Activated CD4-positive, alpha-beta memory T cell treated with anti-CD3 and anti-CD28 coated beads for 36 hours (primary cell): Measurements from ENCODE around the gene BANP. TPM values are rescaled to one million over a fixed set of nuclear protein-coding genes. Genes with fewer than 3 reads are reported as not detected.
A peak's percentile ranks its signal among the peaks of the same experiment; 100 is the strongest.

Experiments
- CTCF ChIA-PET: fragments of 350-600 bp; sonication (Branson Sonifier 250); formaldehyde crosslinking; loops from one replicate; lab custom pipeline; 2021; ENCODE audit warnings: antibody characterized with exemption, inconsistent platforms; lab: Charles Lee
- POLR2A ChIA-PET: fragments of 350-600 bp; sonication (Branson Sonifier 250); formaldehyde crosslinking; loops from one replicate; lab custom pipeline; 2021; ENCODE audit warnings: antibody characterized with exemption; lab: Charles Lee
- DNase-seq: peaks from one replicate; pipeline ENCODE4 v3.0.0-alpha.2; 2020
- H3K27ac Mint-ChIP-seq: one replicate; pipeline ENCODE4 v1.8.0; 2021; ENCODE audit warnings: mixed read lengths
- H3K27me3 Mint-ChIP-seq: one replicate; pipeline ENCODE4 v1.8.0; 2021; ENCODE audit warnings: mixed read lengths
- H3K36me3 Mint-ChIP-seq: one replicate; pipeline ENCODE4 v1.8.0; 2021; ENCODE audit warnings: mixed read lengths
- H3K4me1 Mint-ChIP-seq: one replicate; pipeline ENCODE4 v1.8.0; 2021; ENCODE audit warnings: low read depth, mixed read lengths
- H3K4me3 Mint-ChIP-seq: one replicate; pipeline ENCODE4 v1.8.0; 2021; ENCODE audit warnings: mild to moderate bottlenecking, mixed read lengths
- H3K9me3 Mint-ChIP-seq: one replicate; pipeline ENCODE4 v1.8.0; 2021; ENCODE audit warnings: mixed read lengths
- intact Hi-C: fragments of 100-400 bp; cut with micrococcal nuclease; formaldehyde crosslinking; loops from one replicate; pipeline ENCODE4 v1.15.1; 2023
- total RNA-seq, 2 experiments: library from RNA; stranded (reverse); gene quantifications; one replicate each; pipeline ENCODE4 v1.2.3, GENCODE V29; 2021

Gene BANP
- total RNA-seq, 2 experiments from 2014 or later, result 29.6 to 30.6 TPM

- H3K36me3 Mint-ChIP-seq, result peaks cover 2% of the 10 kb centered on the region
- ChIA-PET POLR2A (interaction anchor here (0.6 to 1.6 kb wide), 3 partner anchors 13 to 1358 kb away, joined by 3 to 9 read pairs (median 3); partner anchors contain the start of gene BANP), CTCF (no interaction called here)
- intact Hi-C loops, result no loop called here
- peak overlapping the region; percentile 94 for H3K27ac Mint-ChIP-seq
- DNase-seq, result no peak
- H3K27me3 Mint-ChIP-seq, result no peaks in the 10 kb centered on the region
- peaks cover 69% of the 10 kb centered on the region for H3K4me1 Mint-ChIP-seq
- no peaks in the 10 kb centered on the region for H3K9me3 Mint-ChIP-seq
- peak overlapping the region; percentile 40 for H3K4me3 Mint-ChIP-seq
Observed at GRCh38 chr16:87964049-87964659, 12.9 kb downstream of the BANP start.

DNA sequence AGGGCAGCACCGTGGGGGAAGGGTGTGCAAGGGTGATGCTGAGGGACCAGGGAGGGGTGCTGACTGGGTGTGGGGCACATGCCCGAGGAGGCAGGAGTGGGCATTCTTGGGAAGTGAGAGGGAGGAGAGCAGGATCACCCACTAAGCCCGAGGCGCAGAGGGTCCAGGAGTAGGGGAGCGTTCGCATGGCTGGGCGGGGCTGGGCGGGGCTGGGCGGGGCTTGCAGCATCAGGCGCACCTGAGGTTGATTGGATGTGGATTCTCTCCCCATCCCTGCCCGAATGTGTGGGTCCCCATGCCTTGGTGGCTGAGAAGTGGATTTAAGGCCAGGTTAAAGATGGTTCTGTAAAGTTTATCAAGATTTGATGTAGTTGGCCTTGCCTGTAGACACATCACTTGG is 14.2 kb downstream of the BANP start:
- Mint-ChIP-seq H3K36me3 (peaks cover 8% of the 10 kb centered on the region), H3K4me3 (no peak overlapping the region), H3K27ac (peak overlapping the region; percentile 23), H3K9me3 (no peaks in the 10 kb centered on the region), H3K4me1 (peaks cover 64% of the 10 kb centered on the region), H3K27me3 (no peaks in the 10 kb centered on the region)
- CTCF ChIA-PET, result no interaction called here
- intact Hi-C loops, result no loop called here
- POLR2A ChIA-PET, result no interaction called here
- DNase-seq, result no peak

DNA sequence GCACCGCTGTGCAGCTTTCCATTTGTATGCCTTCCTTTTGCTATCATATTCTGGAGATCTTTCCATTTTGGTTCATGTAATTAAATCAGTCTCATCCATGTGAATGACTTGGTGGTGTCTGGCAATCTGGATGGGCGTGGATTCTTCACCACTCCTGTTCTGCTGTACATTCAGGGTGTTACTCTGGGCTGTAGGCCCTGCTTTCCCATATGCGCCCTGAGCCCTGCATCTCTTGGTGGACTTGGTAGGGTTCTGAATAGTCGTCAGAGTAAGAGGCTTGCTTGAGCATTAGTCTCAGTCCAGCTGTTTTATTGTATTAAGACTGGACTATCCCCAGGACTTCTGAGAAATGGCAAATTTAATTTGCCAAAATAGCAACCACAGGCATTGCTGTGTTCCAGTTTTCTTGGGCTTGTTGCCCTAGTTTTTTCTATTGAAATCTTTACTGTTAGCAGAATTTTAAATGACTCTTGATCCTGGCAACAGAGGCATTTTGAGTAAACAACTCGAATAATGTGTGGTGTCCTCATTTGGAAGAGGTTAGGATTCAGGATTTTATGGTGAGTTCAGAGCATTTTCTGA is 14.9 kb downstream of the BANP start:
- Mint-ChIP-seq H3K4me3 (no peak overlapping the region), H3K4me1 (peaks cover 61% of the 10 kb centered on the region), H3K9me3 (peaks cover 4% of the 10 kb centered on the region), H3K27me3 (no peaks in the 10 kb centered on the region), H3K27ac (peak overlapping the region; percentile 64), H3K36me3 (peaks cover 13% of the 10 kb centered on the region)
- DNase-seq, result no peak
- intact Hi-C loops, result no loop called here
- CTCF ChIA-PET, result interaction anchor here (0.6 kb wide), 1 partner anchor 59 kb away, joined by 3 read pairs; no protein-coding TSS in a partner anchor
- POLR2A ChIA-PET, result interaction anchor here (1.4 kb wide), 1 partner anchor 10 kb away, joined by 6 read pairs; no protein-coding TSS in a partner anchor

- Mint-ChIP-seq H3K27ac (peak overlapping the region; percentile 49), H3K4me1 (peaks cover 56% of the 10 kb centered on the region), H3K9me3 (peaks cover 10% of the 10 kb centered on the region), H3K36me3 (peaks cover 19% of the 10 kb centered on the region), H3K27me3 (no peaks in the 10 kb centered on the region), H3K4me3 (no peak overlapping the region)
- intact Hi-C loops, result no loop called here
- POLR2A ChIA-PET, result interaction anchor here (1.4 kb wide), 1 partner anchor 10 kb away, joined by 6 read pairs; no protein-coding TSS in a partner anchor
- no peak for DNase-seq
- CTCF ChIA-PET, result interaction anchor here (0.6 kb wide), 1 partner anchor 58 kb away, joined by 3 read pairs; no protein-coding TSS in a partner anchor
Observed at GRCh38 chr16:87966685-87967185, 15.5 kb downstream of the BANP start.

GRCh38 chr16:87968541-87968940 is 17.3 kb downstream of the BANP start:
- H3K36me3 Mint-ChIP-seq, result peaks cover 32% of the 10 kb centered on the region
- intact Hi-C loops, result no loop called here
- peaks cover 23% of the 10 kb centered on the region for H3K9me3 Mint-ChIP-seq
- no peak overlapping the region for H3K27ac Mint-ChIP-seq
- H3K4me3 Mint-ChIP-seq, result no peak overlapping the region
- H3K27me3 Mint-ChIP-seq, result no peaks in the 10 kb centered on the region
- DNase-seq, result no peak
- POLR2A ChIA-PET, result no interaction called here
- CTCF ChIA-PET, result no interaction called here
- H3K4me1 Mint-ChIP-seq, result peaks cover 50% of the 10 kb centered on the region

GRCh38 chr16:87970186-87970585 is 19.0 kb downstream of the BANP start:
- H3K36me3 Mint-ChIP-seq, result peaks cover 34% of the 10 kb centered on the region
- H3K9me3 Mint-ChIP-seq, result peaks cover 23% of the 10 kb centered on the region
- H3K4me3 Mint-ChIP-seq, result no peak overlapping the region
- CTCF ChIA-PET, result no interaction called here
- H3K27ac Mint-ChIP-seq, result no peak overlapping the region
- H3K27me3 Mint-ChIP-seq, result no peaks in the 10 kb centered on the region
- POLR2A ChIA-PET, result no interaction called here
- peaks cover 36% of the 10 kb centered on the region for H3K4me1 Mint-ChIP-seq
- DNase-seq, result no peak
- intact Hi-C loops, result no loop called here

DNA sequence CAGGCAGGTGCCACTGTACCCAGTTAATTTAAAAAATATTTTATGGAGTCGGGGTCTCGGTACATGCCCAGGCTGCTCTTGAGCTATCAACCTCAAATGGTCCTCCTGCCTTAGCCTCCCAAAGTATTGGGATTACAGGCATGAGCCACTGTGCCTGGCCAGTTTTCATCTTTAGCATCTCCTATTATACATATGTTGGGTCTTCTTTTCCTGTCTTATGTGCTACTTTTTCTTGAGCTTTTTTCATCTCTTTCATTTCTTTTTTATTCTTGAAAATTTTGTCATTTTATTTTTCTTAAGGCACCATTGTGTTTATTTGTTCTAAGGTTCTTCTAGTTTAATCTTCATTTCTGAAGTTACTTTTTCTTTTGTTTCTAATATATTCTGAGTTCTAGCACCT is 20.7 kb downstream of the BANP start:
- no peak overlapping the region for H3K4me3 Mint-ChIP-seq
- CTCF ChIA-PET, result no interaction called here
- H3K27ac Mint-ChIP-seq, result no peak overlapping the region
- H3K9me3 Mint-ChIP-seq, result peaks cover 23% of the 10 kb centered on the region
- intact Hi-C loops, result no loop called here
- POLR2A ChIA-PET, result interaction anchor here (0.7 to 1.0 kb wide), 2 partner anchors 9 to 10 kb away, joined by 3 read pairs; no protein-coding TSS in a partner anchor
- no peaks in the 10 kb centered on the region for H3K27me3 Mint-ChIP-seq
- no peak for DNase-seq
- H3K4me1 Mint-ChIP-seq, result peaks cover 25% of the 10 kb centered on the region
- peaks cover 43% of the 10 kb centered on the region for H3K36me3 Mint-ChIP-seq

DNA sequence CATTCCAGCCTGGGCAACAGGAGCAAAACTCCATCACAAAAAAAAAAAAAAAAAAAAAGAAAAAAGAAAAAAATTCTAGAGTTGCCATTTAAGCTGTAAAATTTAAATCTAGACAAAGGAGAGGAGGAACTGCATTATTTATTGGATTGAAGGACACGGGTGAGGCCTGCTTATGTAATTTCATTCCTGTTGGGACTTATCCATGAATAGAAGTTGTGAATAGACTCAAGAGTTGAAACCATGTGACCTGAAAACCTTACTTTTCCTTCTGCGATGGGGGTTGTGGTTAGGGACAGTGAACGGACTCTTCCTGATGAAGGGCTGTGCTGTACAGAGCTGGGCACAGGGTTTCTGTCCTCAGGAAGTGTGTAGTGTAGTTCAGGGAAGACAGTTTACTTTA is 22.5 kb downstream of the BANP start:
- ChIA-PET POLR2A (no interaction called here), CTCF (no interaction called here)
- Mint-ChIP-seq H3K9me3 (peaks cover 23% of the 10 kb centered on the region), H3K27ac (no peak overlapping the region), H3K4me3 (no peak overlapping the region), H3K36me3 (peaks cover 43% of the 10 kb centered on the region), H3K4me1 (peaks cover 30% of the 10 kb centered on the region), H3K27me3 (no peaks in the 10 kb centered on the region)
- intact Hi-C loops, result no loop called here
- no peak for DNase-seq

DNA sequence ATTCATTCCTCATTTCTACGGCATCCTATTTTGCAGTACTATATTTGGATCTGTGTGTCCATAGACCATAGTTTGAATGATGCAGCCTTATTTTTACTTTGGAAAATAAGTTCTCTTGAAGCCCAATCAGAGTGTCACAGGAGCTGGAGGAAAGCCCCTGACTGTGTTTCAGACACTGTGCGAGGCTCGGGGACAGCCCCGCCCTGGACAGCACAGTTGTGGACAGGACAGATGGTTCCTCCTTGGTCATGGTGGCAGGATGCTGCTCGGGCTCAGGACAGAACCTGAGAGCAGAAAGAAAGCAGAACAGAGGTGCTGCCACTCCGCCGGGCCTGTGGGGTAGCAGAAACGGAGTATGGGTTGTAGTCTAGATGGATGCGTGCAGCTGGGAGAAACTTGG is 22.9 kb downstream of the BANP start:
- intact Hi-C loops, result no loop called here
- no peak overlapping the region for H3K27ac Mint-ChIP-seq
- peaks cover 23% of the 10 kb centered on the region for H3K9me3 Mint-ChIP-seq
- peaks cover 32% of the 10 kb centered on the region for H3K4me1 Mint-ChIP-seq
- DNase-seq, result no peak
- CTCF ChIA-PET, result no interaction called here
- peaks cover 40% of the 10 kb centered on the region for H3K36me3 Mint-ChIP-seq
- H3K27me3 Mint-ChIP-seq, result no peaks in the 10 kb centered on the region
- POLR2A ChIA-PET, result no interaction called here
- H3K4me3 Mint-ChIP-seq, result no peak overlapping the region

GRCh38 chr16:87976665-87977064 is 25.4 kb downstream of the BANP start:
- intact Hi-C loops, result no loop called here
- DNase-seq, result no peak
- Mint-ChIP-seq H3K4me1 (peaks cover 41% of the 10 kb centered on the region), H3K4me3 (no peak overlapping the region), H3K9me3 (peaks cover 15% of the 10 kb centered on the region), H3K36me3 (peaks cover 29% of the 10 kb centered on the region), H3K27me3 (no peaks in the 10 kb centered on the region), H3K27ac (peak overlapping the region; percentile 8)
- POLR2A ChIA-PET, result no interaction called here
- CTCF ChIA-PET, result no interaction called here

- H3K4me1 Mint-ChIP-seq, result peaks cover 45% of the 10 kb centered on the region
- intact Hi-C loops, result no loop called here
- POLR2A ChIA-PET, result no interaction called here
- peak; percentile 36 for DNase-seq
- CTCF ChIA-PET, result interaction anchor here (1.0 kb wide), 1 partner anchor 26 kb away, joined by 4 read pairs; no protein-coding TSS in a partner anchor
- H3K36me3 Mint-ChIP-seq, result peaks cover 26% of the 10 kb centered on the region
- H3K27me3 Mint-ChIP-seq, result no peaks in the 10 kb centered on the region
- no peak overlapping the region for H3K4me3 Mint-ChIP-seq
- H3K27ac Mint-ChIP-seq, result peak overlapping the region; percentile 35
- no peaks in the 10 kb centered on the region for H3K9me3 Mint-ChIP-seq
Observed at GRCh38 chr16:87978127-87978526, 26.9 kb downstream of the BANP start.

GRCh38 chr16:87979352-87979751 is 28.1 kb downstream of the BANP start:
- Mint-ChIP-seq H3K4me1 (peaks cover 52% of the 10 kb centered on the region), H3K36me3 (peaks cover 27% of the 10 kb centered on the region), H3K4me3 (no peak overlapping the region), H3K27ac (peak overlapping the region; percentile 35), H3K27me3 (no peaks in the 10 kb centered on the region), H3K9me3 (no peaks in the 10 kb centered on the region)
- ChIA-PET CTCF (no interaction called here), POLR2A (no interaction called here)
- intact Hi-C loops, result no loop called here
- DNase-seq, result no peak
